K562 (cell line): ENCODE measurements around the gene RNU6-9. TPM values are rescaled to one million over a fixed set of nuclear protein-coding genes. Genes with fewer than 3 reads are reported as not detected.

Experiments
- ATAC-seq: fragments of 200-7000 bp; cut with Tn5 transposase; 3 replicates; pipeline ENCODE4 v1.9.1; 2020; ENCODE audit warnings: moderate library complexity
- BruUV-seq: library from RNA; stranded (reverse); fragments of 400-500 nt; replicated peaks from 2 replicates; lab custom pipeline; 2021; lab: Mats Ljungman, UMichigan
- CTCF ChIA-PET: fragments of 300-600 bp; formaldehyde crosslinking; extraction: SDS; loops from one replicate; lab custom pipeline; 2021; ENCODE audit warnings: low intra/inter-chr PET ratio; lab: Yijun Ruan, JAX
- POLR2A ChIA-PET: fragments of 300-600, 350-650 bp; sonication (Branson Sonifier 250); formaldehyde crosslinking; extraction: SDS; loops from one replicate; lab custom pipeline; 2021; ENCODE audit warnings: antibody characterized with exemption, inconsistent platforms; lab: Yijun Ruan, JAX
- DNase-seq, 4 experiments: peaks; one replicate each; pipeline versions ENCODE4 v3.0.0 to v3.0.0-alpha.2; 2011 to 2018; ENCODE audit warnings: low spot score in 3 of 4, mixed read lengths in 3 of 4; ENCODE audit errors: extremely low read depth in 1 of 4
- FAIRE-seq: peaks from 2 replicates; lab custom pipeline; 2011; peaks lifted over from hg19 to GRCh38; lab: Jason Lieb, UNC
- H2AFZ ChIP-seq: 2 replicates; pipeline ENCODE4 v1.6.0; 2011; ENCODE audit warnings: low read depth, low read length, control low read depth, inconsistent platforms
- H3K27ac ChIP-seq: fragments of 200-600 bp; 3 replicates; pipeline ENCODE4 v1.8.0; 2011; ENCODE audit warnings: low read depth, mild to moderate bottlenecking, control low read depth, inconsistent platforms, low read length, moderate library complexity, mixed read lengths; ENCODE audit errors: extremely low read depth
- H3K27me3 ChIP-seq, 2 experiments: fragments of 300-600 bp in 1 of 2; 2 replicates in 1 of 2; 3 replicates in 1 of 2; pipeline versions ENCODE4 v1.6.0 to v1.8.0; 2011; ENCODE audit warnings: inconsistent platforms in 2 of 2, low read length in 2 of 2, mild to moderate bottlenecking in 1 of 2, mixed read lengths in 1 of 2, moderate library complexity in 1 of 2; ENCODE audit not compliant: control insufficient read depth in 2 of 2, insufficient read depth in 2 of 2
- H3K36me3 ChIP-seq: fragments of 300-600 bp; 3 replicates; pipeline ENCODE4 v1.8.0; 2011; ENCODE audit warnings: mild to moderate bottlenecking, low read length, inconsistent platforms; ENCODE audit not compliant: control insufficient read depth, insufficient read depth
- H3K4me1 ChIP-seq, 2 experiments: fragments of 200-600 bp in 1 of 2; replicated peaks in 1 of 2; 2 replicates in 1 of 2; 3 replicates in 1 of 2; pipeline versions ENCODE4 v1.5.1 to v1.8.0; 2011; ENCODE audit warnings: inconsistent platforms in 2 of 2, low read length in 2 of 2, mild to moderate bottlenecking in 1 of 2, mixed read lengths in 1 of 2, moderate library complexity in 1 of 2; ENCODE audit not compliant: control insufficient read depth in 2 of 2, insufficient read depth in 2 of 2
- H3K4me2 ChIP-seq: 2 replicates; pipeline ENCODE4 v1.6.1; 2011; ENCODE audit warnings: low read length, control low read depth, inconsistent platforms, mixed read lengths; ENCODE audit not compliant: insufficient read depth
- H3K4me3 ChIP-seq: fragments of 200-600 bp; sonication (generic), shearing (Covaris generic); 2 replicates; pipeline ENCODE4 v1.5.1; 2016; ENCODE audit warnings: control low read depth, inconsistent platforms
- H3K79me2 ChIP-seq: fragments of 200-600 bp; 3 replicates; pipeline ENCODE4 v1.8.0; 2011; ENCODE audit warnings: low read length, inconsistent platforms; ENCODE audit not compliant: control insufficient read depth, insufficient read depth
- H3K9ac ChIP-seq, 2 experiments: 2 replicates each; pipeline versions ENCODE4 v1.6.0 to v1.6.1; 2011; ENCODE audit warnings: low read depth in 2 of 2, low read length in 2 of 2, control low read depth in 1 of 2, inconsistent platforms in 1 of 2, mild to moderate bottlenecking in 1 of 2, mixed read lengths in 1 of 2; ENCODE audit not compliant: insufficient read depth in 1 of 2
- H3K9me1 ChIP-seq: one replicate; pipeline ENCODE4 v1.6.0; 2011; ENCODE audit warnings: inconsistent platforms, mild to moderate bottlenecking, low read length, moderate library complexity; ENCODE audit not compliant: control insufficient read depth, insufficient read depth
- H3K9me3 ChIP-seq: replicated peaks from 2 replicates; pipeline ENCODE4 v1.5.1; 2011; ENCODE audit warnings: low read depth, low read length, inconsistent platforms; ENCODE audit not compliant: control insufficient read depth, insufficient read depth
- H4K20me1 ChIP-seq: replicated peaks from 2 replicates; pipeline ENCODE4 v1.6.1; 2011; ENCODE audit warnings: low read length, inconsistent platforms, mixed read lengths; ENCODE audit not compliant: control insufficient read depth, insufficient read depth
- ESRRA ChIP-seq: fragments of 450-650 bp; IDR thresholded peaks from 2 replicates; pipeline ENCODE4 v1.6.1; 2014; ENCODE audit warnings: low read depth, mild to moderate bottlenecking, moderate library complexity, borderline replicate concordance
- MBD2 ChIP-seq: sonication (generic); IDR thresholded peaks from 2 replicates; pipeline ENCODE4 v1.6.1; 2016; ENCODE audit warnings: low read depth, borderline replicate concordance
- POLR2A ChIP-seq: fragments of 450-650 bp; conservative IDR thresholded peaks from 2 replicates; pipeline ENCODE4 v1.6.1; 2016
- POLR2G ChIP-seq: fragments of 200-400 bp; formaldehyde crosslinking; IDR thresholded peaks from 2 replicates; pipeline ENCODE4 v1.6.1; 2017; ENCODE audit warnings: low read depth, mild to moderate bottlenecking, antibody characterized with exemption, low read length, moderate library complexity
- RAD51 ChIP-seq: fragments of 450-650 bp; IDR thresholded peaks from 2 replicates; pipeline ENCODE4 v1.7.1; 2016; ENCODE audit warnings: low read depth, mild to moderate bottlenecking, borderline replicate concordance
- RBFOX2 ChIP-seq: fragments of 200-400 bp; formaldehyde crosslinking; IDR thresholded peaks from 2 replicates; pipeline ENCODE4 v1.6.1; 2017; ENCODE audit warnings: low read depth, mild to moderate bottlenecking, low read length, moderate library complexity
- ZFX ChIP-seq: sonication (generic); formaldehyde crosslinking; IDR thresholded peaks from 2 replicates; pipeline ENCODE4 v1.8.0; 2022; ENCODE audit warnings: mild to moderate bottlenecking, missing genetic modification reagents, moderate library complexity
- WGBS: fragments of 100-300 bp; shearing (Covaris generic); methylation state at CpG from one replicate; pipeline ENCODE4 v1.1.6; 2016; ENCODE audit warnings: low coverage, mixed read lengths; ENCODE audit not compliant: insufficient coverage; ENCODE audit errors: missing lambda C conversion rate; 5-methylcytosine and 5-hydroxymethylcytosine counted together
- in situ Hi-C: fragments of 300-500 bp; cut with MboI; formaldehyde crosslinking; loops from 4 replicates; pipeline ENCODE4 v1.15.0; 2018; ENCODE audit warnings: inconsistent platforms, mixed read lengths
- intact Hi-C: fragments of 100-400 bp; cut with micrococcal nuclease; formaldehyde crosslinking; loops from 2 replicates; pipeline ENCODE4 v1.14.2; 2022
- polyA plus RNA-seq, 8 experiments: library from polyadenylated mRNA; depleted of rRNA in 4 of 8; stranded (reverse) in 5 of 8; unstranded in 3 of 8; fragments of >200 nt; fragmentation: Nextera tagmentation in 2 of 8; fragmentation: Illumina TruSeq in 1 of 8; extraction: Ambion mirVana in 2 of 8; extraction: Trizol in 1 of 8; gene quantifications; 2 replicates each; pipeline versions ENCODE4 v1.2.1 to v1.2.3, GENCODE V29; 2011 to 2014; ENCODE audit warnings: inconsistent platforms in 1 of 8, missing spikeins in 1 of 8
- total RNA-seq, 7 experiments: library from RNA; depleted of rRNA in 6 of 7; stranded (reverse); fragments of >200 nt in 6 of 7; fragmentation: Illumina TruSeq in 2 of 7; extraction: Trizol in 2 of 7; gene quantifications; 2 replicates each; pipeline versions ENCODE4 v1.2.1 to v1.2.3, GENCODE V29; 2011 to 2021; ENCODE audit warnings: low replicate concordance in 1 of 7
- TF ChIP-seq, protein P1 (sequence below), 3 experiments: fragments of 200-800 bp in 1 of 3; sonication (Bioruptor generic) in 1 of 3; sonication (generic) in 1 of 3; formaldehyde crosslinking in 1 of 3; IDR thresholded peaks; 2 replicates each; pipeline versions ENCODE4 v1.6.1 to v1.8.0; 2016 to 2022; ENCODE audit warnings: mild to moderate bottlenecking in 2 of 3, missing compliant biosample characterization in 2 of 3, missing genetic modification characterization in 2 of 3, missing genetic modification reagents in 1 of 3
- TF ChIP-seq, protein P2 (sequence below): fragments of 200-600 bp; sonication (generic); IDR thresholded peaks from one replicate; pipeline ENCODE4 v1.6.1; 2012; ENCODE audit warnings: mild to moderate bottlenecking, low read depth, low read length, inconsistent platforms

The RNU6-9 gene
- total and polyA plus RNA-seq, 9 of the 15 experiments (the other 6 are each of a cell fraction or from before 2014, with no cell fraction given): not detected

DNA sequence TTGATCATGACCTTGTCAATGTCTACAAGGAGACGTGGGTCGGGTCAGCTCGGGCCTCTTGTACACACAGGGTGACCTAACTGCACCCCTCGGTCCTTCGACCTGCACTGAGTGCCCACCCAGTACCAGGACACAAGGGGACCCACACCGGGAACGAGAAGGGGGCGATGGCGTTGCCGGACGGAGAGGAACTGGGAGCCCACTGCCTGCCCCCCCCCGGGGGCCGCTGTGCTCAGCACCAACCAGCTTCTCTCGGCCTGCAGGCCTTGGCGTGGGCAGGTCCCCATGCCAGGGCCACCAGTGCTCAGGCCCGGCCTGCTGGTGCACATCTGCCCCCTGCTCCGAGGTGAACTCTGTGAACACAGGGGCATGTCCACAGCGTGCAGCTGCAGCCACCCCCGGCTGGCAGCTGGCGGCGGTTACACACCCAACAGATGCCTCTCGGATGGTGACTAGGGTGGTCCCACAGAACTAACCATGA, 19.7 kb upstream of the RNU6-9 start:
- POLR2A ChIA-PET: interaction anchor here (0.6 to 0.8 kb wide), 2 partner anchors 10 to 20 kb away, joined by 3 to 4 read pairs; partner anchors contain the start of genes MED16 and RNU6-9

More for the DNA sequence above, 19.7 kb upstream of the RNU6-9 start:
- in situ Hi-C loops: no loop called here
- H3K9me3 ChIP-seq: no peaks in the 10 kb centered on the region
- no peak for FAIRE-seq
- TF ChIP-seq POLR2A (peak; percentile 31; the same call in 1 of the 2 replicates), POLR2G (peak; percentile 69), ESRRA (peak; percentile 16; the same call in 1 of the 2 replicates), MBD2 (no peak), RAD51 (no peak), ZFX (CRISPR knock-in tag) (0 out of 2 replicates have a peak, but pooled peaks have one; percentile 3), RBFOX2 (peak; percentile 45; the same call in 1 of the 2 replicates)
- TF ChIP-seq, protein P1, sequence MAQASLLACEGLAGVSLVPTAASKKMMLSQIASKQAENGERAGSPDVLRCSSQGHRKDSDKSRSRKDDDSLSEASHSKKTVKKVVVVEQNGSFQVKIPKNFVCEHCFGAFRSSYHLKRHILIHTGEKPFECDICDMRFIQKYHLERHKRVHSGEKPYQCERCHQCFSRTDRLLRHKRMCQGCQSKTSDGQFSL (CRISPR knock-in tag; IDR thresholded peaks at IDR 0.05): peak; percentile 38; the same call in 1 of the 2 replicates
- TF ChIP-seq, protein P1 (tag; IDR thresholded peaks at IDR 0.05): no peak
- TF ChIP-seq, protein P2, sequence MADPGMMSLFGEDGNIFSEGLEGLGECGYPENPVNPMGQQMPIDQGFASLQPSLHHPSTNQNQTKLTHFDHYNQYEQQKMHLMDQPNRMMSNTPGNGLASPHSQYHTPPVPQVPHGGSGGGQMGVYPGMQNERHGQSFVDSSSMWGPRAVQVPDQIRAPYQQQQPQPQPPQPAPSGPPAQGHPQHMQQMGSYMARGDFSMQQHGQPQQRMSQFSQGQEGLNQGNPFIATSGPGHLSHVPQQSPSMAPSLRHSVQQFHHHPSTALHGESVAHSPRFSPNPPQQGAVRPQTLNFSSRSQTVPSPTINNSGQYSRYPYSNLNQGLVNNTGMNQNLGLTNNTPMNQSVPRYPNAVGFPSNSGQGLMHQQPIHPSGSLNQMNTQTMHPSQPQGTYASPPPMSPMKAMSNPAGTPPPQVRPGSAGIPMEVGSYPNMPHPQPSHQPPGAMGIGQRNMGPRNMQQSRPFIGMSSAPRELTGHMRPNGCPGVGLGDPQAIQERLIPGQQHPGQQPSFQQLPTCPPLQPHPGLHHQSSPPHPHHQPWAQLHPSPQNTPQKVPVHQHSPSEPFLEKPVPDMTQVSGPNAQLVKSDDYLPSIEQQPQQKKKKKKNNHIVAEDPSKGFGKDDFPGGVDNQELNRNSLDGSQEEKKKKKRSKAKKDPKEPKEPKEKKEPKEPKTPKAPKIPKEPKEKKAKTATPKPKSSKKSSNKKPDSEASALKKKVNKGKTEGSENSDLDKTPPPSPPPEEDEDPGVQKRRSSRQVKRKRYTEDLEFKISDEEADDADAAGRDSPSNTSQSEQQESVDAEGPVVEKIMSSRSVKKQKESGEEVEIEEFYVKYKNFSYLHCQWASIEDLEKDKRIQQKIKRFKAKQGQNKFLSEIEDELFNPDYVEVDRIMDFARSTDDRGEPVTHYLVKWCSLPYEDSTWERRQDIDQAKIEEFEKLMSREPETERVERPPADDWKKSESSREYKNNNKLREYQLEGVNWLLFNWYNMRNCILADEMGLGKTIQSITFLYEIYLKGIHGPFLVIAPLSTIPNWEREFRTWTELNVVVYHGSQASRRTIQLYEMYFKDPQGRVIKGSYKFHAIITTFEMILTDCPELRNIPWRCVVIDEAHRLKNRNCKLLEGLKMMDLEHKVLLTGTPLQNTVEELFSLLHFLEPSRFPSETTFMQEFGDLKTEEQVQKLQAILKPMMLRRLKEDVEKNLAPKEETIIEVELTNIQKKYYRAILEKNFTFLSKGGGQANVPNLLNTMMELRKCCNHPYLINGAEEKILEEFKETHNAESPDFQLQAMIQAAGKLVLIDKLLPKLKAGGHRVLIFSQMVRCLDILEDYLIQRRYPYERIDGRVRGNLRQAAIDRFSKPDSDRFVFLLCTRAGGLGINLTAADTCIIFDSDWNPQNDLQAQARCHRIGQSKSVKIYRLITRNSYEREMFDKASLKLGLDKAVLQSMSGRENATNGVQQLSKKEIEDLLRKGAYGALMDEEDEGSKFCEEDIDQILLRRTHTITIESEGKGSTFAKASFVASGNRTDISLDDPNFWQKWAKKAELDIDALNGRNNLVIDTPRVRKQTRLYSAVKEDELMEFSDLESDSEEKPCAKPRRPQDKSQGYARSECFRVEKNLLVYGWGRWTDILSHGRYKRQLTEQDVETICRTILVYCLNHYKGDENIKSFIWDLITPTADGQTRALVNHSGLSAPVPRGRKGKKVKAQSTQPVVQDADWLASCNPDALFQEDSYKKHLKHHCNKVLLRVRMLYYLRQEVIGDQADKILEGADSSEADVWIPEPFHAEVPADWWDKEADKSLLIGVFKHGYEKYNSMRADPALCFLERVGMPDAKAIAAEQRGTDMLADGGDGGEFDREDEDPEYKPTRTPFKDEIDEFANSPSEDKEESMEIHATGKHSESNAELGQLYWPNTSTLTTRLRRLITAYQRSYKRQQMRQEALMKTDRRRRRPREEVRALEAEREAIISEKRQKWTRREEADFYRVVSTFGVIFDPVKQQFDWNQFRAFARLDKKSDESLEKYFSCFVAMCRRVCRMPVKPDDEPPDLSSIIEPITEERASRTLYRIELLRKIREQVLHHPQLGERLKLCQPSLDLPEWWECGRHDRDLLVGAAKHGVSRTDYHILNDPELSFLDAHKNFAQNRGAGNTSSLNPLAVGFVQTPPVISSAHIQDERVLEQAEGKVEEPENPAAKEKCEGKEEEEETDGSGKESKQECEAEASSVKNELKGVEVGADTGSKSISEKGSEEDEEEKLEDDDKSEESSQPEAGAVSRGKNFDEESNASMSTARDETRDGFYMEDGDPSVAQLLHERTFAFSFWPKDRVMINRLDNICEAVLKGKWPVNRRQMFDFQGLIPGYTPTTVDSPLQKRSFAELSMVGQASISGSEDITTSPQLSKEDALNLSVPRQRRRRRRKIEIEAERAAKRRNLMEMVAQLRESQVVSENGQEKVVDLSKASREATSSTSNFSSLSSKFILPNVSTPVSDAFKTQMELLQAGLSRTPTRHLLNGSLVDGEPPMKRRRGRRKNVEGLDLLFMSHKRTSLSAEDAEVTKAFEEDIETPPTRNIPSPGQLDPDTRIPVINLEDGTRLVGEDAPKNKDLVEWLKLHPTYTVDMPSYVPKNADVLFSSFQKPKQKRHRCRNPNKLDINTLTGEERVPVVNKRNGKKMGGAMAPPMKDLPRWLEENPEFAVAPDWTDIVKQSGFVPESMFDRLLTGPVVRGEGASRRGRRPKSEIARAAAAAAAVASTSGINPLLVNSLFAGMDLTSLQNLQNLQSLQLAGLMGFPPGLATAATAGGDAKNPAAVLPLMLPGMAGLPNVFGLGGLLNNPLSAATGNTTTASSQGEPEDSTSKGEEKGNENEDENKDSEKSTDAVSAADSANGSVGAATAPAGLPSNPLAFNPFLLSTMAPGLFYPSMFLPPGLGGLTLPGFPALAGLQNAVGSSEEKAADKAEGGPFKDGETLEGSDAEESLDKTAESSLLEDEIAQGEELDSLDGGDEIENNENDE: no peak
- H3K4me2 ChIP-seq: no peak overlapping the region; the same call in 1 of the 2 replicates
- no peaks in the 10 kb centered on the region; the same call in 1 of the 2 replicates for H4K20me1 ChIP-seq
- no peak for DNase-seq
- 87% methylated on average over 15 of the region's 22 CpGs for WGBS
- H3K27me3 ChIP-seq: no peaks in the 10 kb centered on the region
- no peaks in the 10 kb centered on the region for H3K79me2 ChIP-seq
- H2AFZ ChIP-seq: no peak overlapping the region
- no peak overlapping the region for H3K4me3 ChIP-seq
- no peak for ATAC-seq
- peaks cover 16 to 64% of the 10 kb centered on the region in 2 experiments for H3K4me1 ChIP-seq
- CTCF ChIA-PET: no interaction called here
- H3K9me1 ChIP-seq: no peaks in the 10 kb centered on the region
- H3K27ac ChIP-seq: peak overlapping the region; percentile 44; the same call in 2 of the 3 replicates
- no TSS peak for BruUV-seq
- intact Hi-C loops: no loop called here
- peak overlapping the region in 1 of 2 experiments; percentile 68; a peak in 2 of 4 replicates for H3K9ac ChIP-seq
- peaks cover 72% of the 10 kb centered on the region; the same call in 2 of the 3 replicates for H3K36me3 ChIP-seq
